Measurements from ENCODE around the gene ST14.

The ST14 gene

DNA sequence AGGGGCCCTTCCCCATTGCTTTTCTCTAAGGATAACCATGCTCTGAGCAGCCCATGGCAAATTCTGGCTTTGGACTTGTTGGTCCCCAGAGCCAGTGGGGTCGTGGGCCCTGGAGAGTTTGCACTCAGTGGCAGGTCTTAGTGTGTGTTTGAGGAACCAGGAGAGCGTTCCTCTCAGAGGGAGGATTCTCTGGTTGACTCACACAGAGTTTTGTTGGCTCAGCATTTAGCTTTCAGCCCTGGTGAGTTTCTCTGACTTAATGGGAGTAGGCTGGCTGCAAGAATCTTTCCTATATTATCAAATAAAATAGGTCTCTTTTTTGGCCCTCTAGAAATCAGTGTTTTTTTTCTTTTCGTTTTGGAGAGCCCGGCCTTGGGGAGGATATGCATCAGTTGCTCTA lies 20.9 kb downstream of the ST14 start:
- peak; percentile 27 for DNase-seq (ENCODE audit: low read depth)

DNA sequence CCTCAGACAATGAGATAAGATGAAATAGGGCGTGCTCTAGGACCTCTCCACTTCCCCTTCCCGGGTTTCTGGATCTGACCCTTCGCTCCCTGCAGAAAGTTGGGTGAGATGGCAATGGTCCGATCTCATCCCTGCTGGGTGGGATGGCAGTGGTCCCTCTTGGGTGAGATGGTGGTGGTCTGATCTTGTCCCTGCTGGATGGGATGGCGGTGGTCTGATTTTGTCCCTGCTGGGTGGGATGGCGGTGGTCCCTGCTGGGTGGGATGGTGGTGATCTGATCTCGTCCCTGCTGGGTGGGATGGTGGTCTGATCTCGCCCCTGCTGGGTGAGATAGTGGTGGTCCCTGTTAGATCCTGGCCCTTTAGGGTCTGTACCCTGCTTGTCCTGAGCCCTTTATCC lies 21.3 kb downstream of the ST14 start:
- no peak for DNase-seq (ENCODE audit: low read depth)
- Histone ChIP-seq H3K4me1 (ENCODE audit: control insufficient read depth, insufficient read depth, low read length) (peaks cover 18% of the 10 kb centered on the region), H3K9me3 (ENCODE audit: control insufficient read depth, low read length) (no peaks in the 10 kb centered on the region), H3K36me3 (ENCODE audit: control insufficient read depth, insufficient read depth, low read length, severe bottlenecking) (no peaks in the 10 kb centered on the region), H3K9ac (ENCODE audit: low read length) (no peak overlapping the region), H3K4me3 (ENCODE audit: low read length) (no peak overlapping the region), H3K27me3 (replicated peaks; ENCODE audit: control insufficient read depth, insufficient read depth, low read length) (peaks cover 9% of the 10 kb centered on the region)

More for the DNA sequence above, 20.9 kb downstream of the ST14 start:
- H3K27me3 ChIP-seq (replicated peaks; ENCODE audit: control insufficient read depth, insufficient read depth, low read length): peaks cover 9% of the 10 kb centered on the region
- H3K4me3 ChIP-seq (ENCODE audit: low read length): no peak overlapping the region
- H3K4me1 ChIP-seq (ENCODE audit: control insufficient read depth, insufficient read depth, low read length): peaks cover 18% of the 10 kb centered on the region
- H3K36me3 ChIP-seq (ENCODE audit: control insufficient read depth, insufficient read depth, low read length, severe bottlenecking): no peaks in the 10 kb centered on the region
- no peak overlapping the region for H3K9ac ChIP-seq (ENCODE audit: low read length)
- H3K9me3 ChIP-seq (ENCODE audit: control insufficient read depth, low read length): no peaks in the 10 kb centered on the region

DNA sequence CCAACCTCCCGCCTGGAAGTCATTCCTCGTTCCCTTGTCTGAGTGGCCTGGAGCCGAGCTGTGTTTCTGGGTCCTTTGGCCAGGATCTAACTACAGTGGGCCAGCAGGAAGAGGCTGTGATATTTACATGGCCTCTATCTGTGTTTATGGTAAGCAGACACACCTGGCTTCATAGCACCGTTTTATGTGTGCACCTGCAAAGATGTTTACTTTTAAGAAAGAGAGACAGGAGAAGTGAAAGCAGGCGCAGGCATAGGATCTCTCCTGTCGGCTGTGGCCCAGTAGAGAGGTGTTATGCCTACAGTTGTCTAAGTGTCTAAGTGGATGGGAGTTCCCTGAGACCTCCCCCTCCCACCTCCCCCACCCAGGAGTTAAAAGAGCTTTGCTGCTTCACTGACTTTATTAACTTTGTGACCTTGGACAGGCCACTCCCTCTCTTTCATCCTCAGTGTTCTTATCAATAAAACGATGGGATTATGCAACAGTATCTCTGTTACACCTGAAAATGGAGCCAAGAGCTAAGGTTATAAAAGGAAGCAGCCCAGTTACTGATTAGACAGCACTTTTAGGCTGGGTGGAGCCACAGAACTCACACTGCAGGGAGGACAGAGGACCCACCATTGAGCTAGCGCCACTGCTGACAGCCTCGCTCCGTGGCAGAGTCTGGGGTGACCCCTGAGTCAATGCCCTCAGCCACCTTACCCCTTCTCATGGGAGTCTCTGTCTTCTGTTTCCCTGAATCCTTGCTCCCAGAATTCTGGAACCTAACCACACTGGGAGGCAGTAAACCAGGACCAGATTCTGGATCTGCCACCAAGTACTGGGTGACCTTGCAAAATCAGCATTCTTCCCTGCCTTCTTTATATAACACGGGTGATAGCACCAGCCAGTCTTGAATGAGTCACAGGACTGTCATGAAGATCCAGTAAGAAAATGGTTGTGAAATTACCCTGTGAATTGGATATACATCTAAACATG lies 22.0 kb downstream of the ST14 start:
- no peaks in the 10 kb centered on the region for H3K9me3 ChIP-seq (ENCODE audit: control insufficient read depth, low read length)
- H3K36me3 ChIP-seq (ENCODE audit: control insufficient read depth, insufficient read depth, low read length, severe bottlenecking): no peaks in the 10 kb centered on the region
- H3K27me3 ChIP-seq (replicated peaks; ENCODE audit: control insufficient read depth, insufficient read depth, low read length): peaks cover 12% of the 10 kb centered on the region
- peak; percentile 80 for DNase-seq (ENCODE audit: low read depth)
- peaks cover 18% of the 10 kb centered on the region for H3K4me1 ChIP-seq (ENCODE audit: control insufficient read depth, insufficient read depth, low read length)
- no peak overlapping the region for H3K9ac ChIP-seq (ENCODE audit: low read length)
- H3K4me3 ChIP-seq (ENCODE audit: low read length): no peak overlapping the region

GRCh38 chr11:130183878-130184610 lies 24.5 kb downstream of the ST14 start:
- H3K4me1 ChIP-seq (ENCODE audit: control insufficient read depth, insufficient read depth, low read length): peaks cover 18% of the 10 kb centered on the region
- DNase-seq (ENCODE audit: low read depth): no peak
- peaks cover 5% of the 10 kb centered on the region for H3K27me3 ChIP-seq (replicated peaks; ENCODE audit: control insufficient read depth, insufficient read depth, low read length)
- no peak overlapping the region for H3K9ac ChIP-seq (ENCODE audit: low read length)
- no peaks in the 10 kb centered on the region for H3K36me3 ChIP-seq (ENCODE audit: control insufficient read depth, insufficient read depth, low read length, severe bottlenecking)
- H3K4me3 ChIP-seq (ENCODE audit: low read length): no peak overlapping the region
- no peaks in the 10 kb centered on the region for H3K9me3 ChIP-seq (ENCODE audit: control insufficient read depth, low read length)

DNA sequence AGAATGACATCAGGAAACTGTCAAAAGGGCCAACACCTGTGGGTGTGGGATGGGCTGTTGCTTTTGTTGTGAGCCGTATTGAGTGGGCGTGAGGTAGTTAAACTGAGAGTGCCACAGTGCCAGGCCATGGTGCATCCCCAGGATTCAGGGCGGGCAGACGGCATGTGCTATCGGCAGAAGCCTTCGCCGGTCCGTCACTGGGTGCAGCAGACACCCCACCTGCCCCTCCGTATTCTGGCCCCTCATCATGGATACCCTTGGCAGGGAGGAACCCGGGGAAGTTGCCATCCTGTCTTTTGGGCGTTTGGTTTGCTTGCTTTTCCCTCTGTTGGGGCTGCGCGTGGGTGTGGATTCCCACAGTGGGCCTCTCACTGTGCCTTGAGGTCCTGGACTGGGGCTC lies 27.5 kb downstream of the ST14 start:
- Histone ChIP-seq H3K4me3 (ENCODE audit: low read length) (no peak overlapping the region), H3K27me3 (replicated peaks; ENCODE audit: control insufficient read depth, insufficient read depth, low read length) (peaks cover 3% of the 10 kb centered on the region), H3K9ac (ENCODE audit: low read length) (no peak overlapping the region), H3K36me3 (ENCODE audit: control insufficient read depth, insufficient read depth, low read length, severe bottlenecking) (no peaks in the 10 kb centered on the region), H3K4me1 (ENCODE audit: control insufficient read depth, insufficient read depth, low read length) (peaks cover 4% of the 10 kb centered on the region), H3K9me3 (ENCODE audit: control insufficient read depth, low read length) (no peaks in the 10 kb centered on the region)
- no peak for DNase-seq (ENCODE audit: low read depth)

- Histone ChIP-seq H3K4me3 (ENCODE audit: low read length) (no peak overlapping the region), H3K9ac (ENCODE audit: low read length) (no peak overlapping the region)
- DNase-seq (ENCODE audit: low read depth): no peak
Observed at GRCh38 chr11:130188047-130188446, 28.5 kb downstream of the ST14 start.

GRCh38 chr11:130188585-130189347 lies 29.2 kb downstream of the ST14 start:
- no peaks in the 10 kb centered on the region for H3K9me3 ChIP-seq (ENCODE audit: control insufficient read depth, low read length)
- no peaks in the 10 kb centered on the region for H3K4me1 ChIP-seq (ENCODE audit: control insufficient read depth, insufficient read depth, low read length)
- H3K27me3 ChIP-seq (replicated peaks; ENCODE audit: control insufficient read depth, insufficient read depth, low read length): peaks cover 3% of the 10 kb centered on the region
- DNase-seq (ENCODE audit: low read depth): no peak
- no peak overlapping the region for H3K4me3 ChIP-seq (ENCODE audit: low read length)
- H3K9ac ChIP-seq (ENCODE audit: low read length): no peak overlapping the region
- H3K36me3 ChIP-seq (ENCODE audit: control insufficient read depth, insufficient read depth, low read length, severe bottlenecking): no peaks in the 10 kb centered on the region

More at GRCh38 chr11:130188047-130188446, 28.5 kb downstream of the ST14 start:
- H3K4me1 ChIP-seq (ENCODE audit: control insufficient read depth, insufficient read depth, low read length): no peaks in the 10 kb centered on the region
- H3K9me3 ChIP-seq (ENCODE audit: control insufficient read depth, low read length): no peaks in the 10 kb centered on the region
- no peaks in the 10 kb centered on the region for H3K36me3 ChIP-seq (ENCODE audit: control insufficient read depth, insufficient read depth, low read length, severe bottlenecking)
- peaks cover 3% of the 10 kb centered on the region for H3K27me3 ChIP-seq (replicated peaks; ENCODE audit: control insufficient read depth, insufficient read depth, low read length)

DNA sequence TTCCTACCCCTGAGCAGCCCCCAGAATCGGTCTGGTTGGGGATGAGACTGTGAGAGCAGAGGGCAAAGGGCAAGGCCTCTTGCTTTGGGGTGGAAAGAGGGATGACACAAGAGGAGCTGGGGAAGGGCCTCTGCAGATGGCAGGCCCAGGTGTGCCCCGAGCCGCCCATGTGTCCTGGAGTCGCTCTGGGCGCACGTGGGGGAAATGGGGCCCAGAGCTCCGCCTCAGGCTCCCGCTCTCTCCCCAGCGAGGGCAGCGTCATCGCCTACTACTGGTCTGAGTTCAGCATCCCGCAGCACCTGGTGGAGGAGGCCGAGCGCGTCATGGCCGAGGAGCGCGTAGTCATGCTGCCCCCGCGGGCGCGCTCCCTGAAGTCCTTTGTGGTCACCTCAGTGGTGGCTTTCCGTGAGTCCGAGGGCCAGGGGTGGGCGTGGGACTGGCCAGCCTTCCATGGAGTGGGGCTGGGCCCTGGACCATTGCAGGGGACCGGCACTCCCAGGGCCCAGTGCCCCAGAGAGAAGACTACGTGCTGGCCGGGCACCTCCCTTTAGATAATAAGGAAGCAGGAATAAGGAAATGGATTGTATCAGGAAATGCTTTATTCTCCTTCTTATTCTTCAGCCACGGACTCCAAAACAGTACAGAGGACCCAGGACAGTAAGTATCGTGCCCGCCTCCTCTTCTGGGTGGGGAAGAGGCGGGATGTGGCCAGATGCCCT lies 30.1 kb downstream of the ST14 start:
- Histone ChIP-seq H3K4me1 (ENCODE audit: control insufficient read depth, insufficient read depth, low read length) (no peaks in the 10 kb centered on the region), H3K4me3 (ENCODE audit: low read length) (no peak overlapping the region), H3K36me3 (ENCODE audit: control insufficient read depth, insufficient read depth, low read length, severe bottlenecking) (no peaks in the 10 kb centered on the region), H3K9me3 (ENCODE audit: control insufficient read depth, low read length) (no peaks in the 10 kb centered on the region), H3K9ac (ENCODE audit: low read length) (no peak overlapping the region), H3K27me3 (replicated peaks; ENCODE audit: control insufficient read depth, insufficient read depth, low read length) (peaks cover 3% of the 10 kb centered on the region)
- DNase-seq (ENCODE audit: low read depth): no peak

DNA sequence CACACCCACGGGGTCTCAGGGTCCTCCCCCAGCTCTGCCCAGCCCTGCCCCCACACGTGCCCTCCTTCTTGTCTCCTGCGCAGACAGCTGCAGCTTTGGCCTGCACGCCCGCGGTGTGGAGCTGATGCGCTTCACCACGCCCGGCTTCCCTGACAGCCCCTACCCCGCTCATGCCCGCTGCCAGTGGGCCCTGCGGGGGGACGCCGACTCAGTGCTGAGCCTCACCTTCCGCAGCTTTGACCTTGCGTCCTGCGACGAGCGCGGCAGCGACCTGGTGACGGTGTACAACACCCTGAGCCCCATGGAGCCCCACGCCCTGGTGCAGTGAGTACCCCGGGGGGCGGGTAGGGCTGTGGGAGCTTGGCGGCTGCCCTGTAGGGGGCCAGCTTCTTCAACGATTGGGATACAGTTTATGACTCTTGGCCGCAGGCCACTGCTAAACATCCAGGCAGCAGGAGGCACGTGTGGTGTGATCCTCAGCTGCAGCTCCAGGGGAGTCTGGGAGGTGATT lies 30.8 kb downstream of the ST14 start:
- no peak for DNase-seq (ENCODE audit: low read depth)
- Histone ChIP-seq H3K36me3 (ENCODE audit: control insufficient read depth, insufficient read depth, low read length, severe bottlenecking) (no peaks in the 10 kb centered on the region), H3K4me3 (ENCODE audit: low read length) (no peak overlapping the region), H3K9me3 (ENCODE audit: control insufficient read depth, low read length) (no peaks in the 10 kb centered on the region), H3K27me3 (replicated peaks; ENCODE audit: control insufficient read depth, insufficient read depth, low read length) (peaks cover 3% of the 10 kb centered on the region), H3K9ac (ENCODE audit: low read length) (no peak overlapping the region), H3K4me1 (ENCODE audit: control insufficient read depth, insufficient read depth, low read length) (no peaks in the 10 kb centered on the region)

DNA sequence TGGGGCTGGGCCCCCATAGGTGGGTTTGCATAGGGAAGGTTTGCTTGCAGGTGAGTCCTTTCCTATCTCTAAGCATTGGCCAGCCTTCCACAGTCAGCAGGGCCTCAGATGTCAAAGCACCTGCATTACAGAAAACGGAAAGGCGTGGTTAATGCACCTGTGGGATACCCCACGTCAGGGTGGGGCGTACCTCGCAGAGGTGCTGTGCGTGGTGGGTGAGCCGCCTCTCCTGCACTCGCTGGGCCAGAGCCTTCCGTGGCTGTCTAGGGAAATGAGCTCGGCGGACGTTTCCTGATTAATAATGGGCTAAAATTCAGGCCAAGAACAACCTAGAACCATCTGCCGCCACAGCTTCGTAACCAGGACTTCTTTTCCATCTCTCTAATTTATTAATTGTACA lies 32.3 kb downstream of the ST14 start:
- Histone ChIP-seq H3K36me3 (ENCODE audit: control insufficient read depth, insufficient read depth, low read length, severe bottlenecking) (no peaks in the 10 kb centered on the region), H3K9me3 (ENCODE audit: control insufficient read depth, low read length) (no peaks in the 10 kb centered on the region), H3K9ac (ENCODE audit: low read length) (no peak overlapping the region), H3K4me1 (ENCODE audit: control insufficient read depth, insufficient read depth, low read length) (no peaks in the 10 kb centered on the region), H3K4me3 (ENCODE audit: low read length) (no peak overlapping the region), H3K27me3 (replicated peaks; ENCODE audit: control insufficient read depth, insufficient read depth, low read length) (no peaks in the 10 kb centered on the region)
- no peak for DNase-seq (ENCODE audit: low read depth)
